ENCODE results near the gene SLC38A1. TPM values are rescaled to one million over a fixed set of nuclear protein-coding genes. Genes with fewer than 3 reads are reported as not detected.

The SLC38A1 gene
- polyA plus RNA-seq, 1 of the 3 experiments (the other 2 are of a cell fraction), result 20.7 TPM

GRCh38 chr12:46219132-46219876 lies 49.5 kb downstream of the SLC38A1 start (continued):
- no peak for TF ChIP-seq USF2 (IDR thresholded peaks at IDR 0.05; ENCODE audit: borderline replicate concordance, low read depth, low read length)
- no peak for TF ChIP-seq RXRA (IDR thresholded peaks at IDR 0.05; ENCODE audit: borderline replicate concordance, low read depth)
- TF ChIP-seq MAX (IDR thresholded peaks at IDR 0.05; ENCODE audit: low read depth), result no peak
- TF ChIP-seq GABPA (IDR thresholded peaks at IDR 0.05; ENCODE audit: low read depth), result no peak
- no peak for TF ChIP-seq REST (IDR thresholded peaks at IDR 0.05; ENCODE audit: low read depth, low read length)
- TF ChIP-seq FOSL2 (IDR thresholded peaks at IDR 0.05; ENCODE audit: borderline replicate concordance, low read depth), result no peak

GRCh38 chr12:46218322-46219095 lies 50.3 kb downstream of the SLC38A1 start:
- Histone ChIP-seq H3K27ac (ENCODE audit: low read depth in 2 of 2, low read length in 1 of 2) (peak overlapping the region in 1 of 2 experiments; percentile 97; a peak in 1 of 4 replicates), H3K27me3 (ENCODE audit: insufficient read depth) (no peaks in the 10 kb centered on the region), H3K4me1 (ENCODE audit: control insufficient read depth in 1 of 2, insufficient read depth in 2 of 2, low read depth in 1 of 2, low read length in 1 of 2) (peaks cover 18 to 30% of the 10 kb centered on the region in 2 experiments), H3K4me3 (ENCODE audit: low read depth in 2 of 2, low read length in 1 of 2) (no peak overlapping the region), H3K9me2 (no peaks in the 10 kb centered on the region), H3K36me3 (replicated peaks in 1 of 2; ENCODE audit: control insufficient read depth in 1 of 2, insufficient read depth in 2 of 2, low read length in 1 of 2) (peaks cover 35 to 36% of the 10 kb centered on the region in 2 experiments), H4K20me1 (ENCODE audit: insufficient read depth) (no peaks in the 10 kb centered on the region), H3K4me2 (no peak overlapping the region; the same call in 1 of the 2 replicates), H3K79me2 (ENCODE audit: insufficient read depth) (peaks cover 22% of the 10 kb centered on the region; the same call in 1 of the 2 replicates), H3F3A (replicated peaks; ENCODE audit: insufficient read depth) (peaks cover 39% of the 10 kb centered on the region), H3K9ac (no peak overlapping the region), H2AFZ (ENCODE audit: low read depth) (no peak overlapping the region), H3K9me3 (no peaks in the 10 kb centered on the region)
- POLR2A ChIA-PET, result no interaction called here
- no peak for DNase-seq
- TF ChIP-seq YY1 (IDR thresholded peaks at IDR 0.05; ENCODE audit: low read depth), result no peak
- 92% methylated on average over 10 of the region's 10 CpGs for WGBS (ENCODE audit: low lambda C conversion rate)
- CTCF ChIA-PET, result interaction anchor here (0.6 to 1.9 kb wide), 3 partner anchors 18 to 33 kb away, joined by 3 to 6 read pairs (median 4); no protein-coding TSS in a partner anchor

All from SK-N-SH (cell line).